ENCODE results near the gene ELOVL6. TPM values are rescaled to one million over a fixed set of nuclear protein-coding genes. Genes with fewer than 3 reads are reported as not detected.
A peak's percentile ranks its signal among the peaks of the same experiment; 100 is the strongest.

Gene ELOVL6
- total and polyA plus RNA-seq, 10 of the 15 experiments (the other 5 are each of a cell fraction or from before 2014, with no cell fraction given), result 3.9 to 33.5 (median 8.1) TPM

GRCh38 chr4:110119337-110119736 is 79.1 kb downstream of the ELOVL6 start:
- Histone ChIP-seq H4K20me1 (ENCODE audit: control insufficient read depth, insufficient read depth) (no peaks in the 10 kb centered on the region), H2AFZ (ENCODE audit: control insufficient read depth, low read depth, low read length) (peak overlapping the region; percentile 24; the same call in 1 of the 2 replicates), H3K4me3 (no peak overlapping the region), H3K79me2 (ENCODE audit: control insufficient read depth, insufficient read depth, low read length) (no peaks in the 10 kb centered on the region), H3K4me1 (ENCODE audit: control insufficient read depth, insufficient read depth, low read length) (peaks cover 5% of the 10 kb centered on the region; the same call in 1 of the 2 replicates), H3K27me3 (replicated peaks in 1 of 2; ENCODE audit: control insufficient read depth in 2 of 2, insufficient read depth in 2 of 2, low read length in 1 of 2) (no peaks in the 10 kb centered on the region), H3K9ac (ENCODE audit: control insufficient read depth, insufficient read depth, low read length) (no peak overlapping the region), H3K4me2 (ENCODE audit: control insufficient read depth, insufficient read depth) (peak overlapping the region; percentile 45; the same call in 1 of the 2 replicates), H3K36me3 (ENCODE audit: control insufficient read depth in 2 of 2, insufficient read depth in 2 of 2, low read length in 1 of 2) (no peaks in the 10 kb centered on the region), H3K9me3 (replicated peaks; ENCODE audit: control insufficient read depth, insufficient read depth, low read length) (no peaks in the 10 kb centered on the region), H3K27ac (ENCODE audit: control insufficient read depth, insufficient read depth) (peak overlapping the region; percentile 32)
- intact Hi-C loops (cut with micrococcal nuclease; ENCODE audit: unreplicated experiment), result no loop called here
- DNase-seq (ENCODE audit: low read depth, low spot score), result no peak
- ATAC-seq, result peak; percentile 81
- POLR2A ChIA-PET, result interaction anchor here (0.7 to 1.3 kb wide), 6 partner anchors 8 to 76 kb away, joined by 3 to 5 read pairs (median 4); no protein-coding TSS in a partner anchor
- SMC1A ChIA-PET (ENCODE audit: uncharacterized antibody, unreplicated experiment), result interaction anchor here (0.9 to 2.2 kb wide), 12 partner anchors 9 to 79 kb away, joined by 3 to 14 read pairs (median 4); partner anchors contain the start of gene ELOVL6
- 20% methylated on average over 3 of the region's 3 CpGs for WGBS (ENCODE audit: insufficient coverage, insufficient replicate concordance, low lambda C conversion rate, missing lambda C conversion rate)
- BruUV-seq (replicated peaks), result no TSS peak
- 0 out of 2 replicates have a peak, but pooled peaks have one; percentile 30 for TF ChIP-seq CREB1 (IDR thresholded peaks at IDR 0.05; ENCODE audit: low read depth)
- TF ChIP-seq ZBTB33 (IDR thresholded peaks at IDR 0.05), result no peak
- peak; percentile 78 for TF ChIP-seq RFX5 (IDR thresholded peaks at IDR 0.05; ENCODE audit: low read depth, low read length)
- in situ Hi-C loops (cut with MboI), result no loop called here
- no peak for FAIRE-seq
- CTCF ChIA-PET, result interaction anchor here (0.6 to 1.6 kb wide), 9 partner anchors 10 to 1561 kb away, joined by 3 to 14 read pairs (median 3); partner anchors contain the start of gene ELOVL6
- RAD21 ChIA-PET (ENCODE audit: unreplicated experiment), result interaction anchor here (0.7 to 2.3 kb wide), 6 partner anchors 10 to 74 kb away, joined by 3 to 14 read pairs (median 4); no protein-coding TSS in a partner anchor

DNA sequence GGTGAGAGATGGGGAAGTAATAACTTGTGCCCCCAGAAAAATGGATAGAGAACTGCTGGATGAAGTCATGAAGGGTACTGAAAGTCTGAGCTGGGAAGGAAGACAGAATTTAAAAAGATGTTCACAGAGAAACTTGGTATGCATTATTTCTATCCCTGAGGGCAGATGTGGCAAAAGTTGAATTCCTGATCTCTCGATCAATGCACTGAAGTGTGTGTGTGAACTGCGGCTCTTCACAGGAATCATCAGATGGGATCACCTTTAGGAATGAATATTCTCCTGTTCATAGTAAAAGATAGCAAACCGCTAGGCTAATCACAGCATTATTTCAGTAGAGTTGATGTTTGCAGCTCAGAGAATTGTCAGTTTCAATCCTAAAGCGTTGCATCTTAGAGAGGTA is 86.4 kb downstream of the ELOVL6 start:
- no peak for FAIRE-seq
- Histone ChIP-seq H3K36me3 (ENCODE audit: control insufficient read depth in 2 of 2, insufficient read depth in 2 of 2, low read length in 1 of 2) (no peaks in the 10 kb centered on the region), H3K4me2 (ENCODE audit: control insufficient read depth, insufficient read depth) (no peak overlapping the region), H3K9ac (ENCODE audit: control insufficient read depth, insufficient read depth, low read length) (no peak overlapping the region), H4K20me1 (ENCODE audit: control insufficient read depth, insufficient read depth) (no peaks in the 10 kb centered on the region), H3K79me2 (ENCODE audit: control insufficient read depth, insufficient read depth, low read length) (no peaks in the 10 kb centered on the region), H3K9me3 (replicated peaks; ENCODE audit: control insufficient read depth, insufficient read depth, low read length) (no peaks in the 10 kb centered on the region), H2AFZ (ENCODE audit: control insufficient read depth, low read depth, low read length) (no peak overlapping the region), H3K27ac (ENCODE audit: control insufficient read depth, insufficient read depth) (no peak overlapping the region), H3K4me1 (ENCODE audit: control insufficient read depth, insufficient read depth, low read length) (peaks cover 19% of the 10 kb centered on the region), H3K27me3 (replicated peaks in 1 of 2; ENCODE audit: control insufficient read depth in 2 of 2, insufficient read depth in 2 of 2, low read length in 1 of 2) (no peaks in the 10 kb centered on the region), H3K4me3 (no peak overlapping the region)
- ChIA-PET CTCF (interaction anchor here (0.7 to 1.2 kb wide), 2 partner anchors 15 to 24 kb away, joined by 4 to 5 read pairs; no protein-coding TSS in a partner anchor), SMC1A (ENCODE audit: uncharacterized antibody, unreplicated experiment) (no interaction called here), POLR2A (no interaction called here), RAD21 (ENCODE audit: unreplicated experiment) (no interaction called here)
- no peak for DNase-seq (ENCODE audit: low read depth, low spot score)
- WGBS (ENCODE audit: insufficient coverage, insufficient replicate concordance, low lambda C conversion rate, missing lambda C conversion rate), result 96% methylated on average over 4 of the region's 4 CpGs
- in situ Hi-C loops (cut with MboI) (no loop called here), intact Hi-C loops (cut with micrococcal nuclease; ENCODE audit: unreplicated experiment) (no loop called here)
- TF ChIP-seq, protein P1, sequence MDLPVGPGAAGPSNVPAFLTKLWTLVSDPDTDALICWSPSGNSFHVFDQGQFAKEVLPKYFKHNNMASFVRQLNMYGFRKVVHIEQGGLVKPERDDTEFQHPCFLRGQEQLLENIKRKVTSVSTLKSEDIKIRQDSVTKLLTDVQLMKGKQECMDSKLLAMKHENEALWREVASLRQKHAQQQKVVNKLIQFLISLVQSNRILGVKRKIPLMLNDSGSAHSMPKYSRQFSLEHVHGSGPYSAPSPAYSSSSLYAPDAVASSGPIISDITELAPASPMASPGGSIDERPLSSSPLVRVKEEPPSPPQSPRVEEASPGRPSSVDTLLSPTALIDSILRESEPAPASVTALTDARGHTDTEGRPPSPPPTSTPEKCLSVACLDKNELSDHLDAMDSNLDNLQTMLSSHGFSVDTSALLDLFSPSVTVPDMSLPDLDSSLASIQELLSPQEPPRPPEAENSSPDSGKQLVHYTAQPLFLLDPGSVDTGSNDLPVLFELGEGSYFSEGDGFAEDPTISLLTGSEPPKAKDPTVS (IDR thresholded peaks at IDR 0.05; ENCODE audit: low read depth, low read length), result no peak
- ATAC-seq, result no peak
- no TSS peak for BruUV-seq (replicated peaks)
